ENCODE results near the gene FOXP1. TPM values are rescaled to one million over a fixed set of nuclear protein-coding genes. Genes with fewer than 3 reads are reported as not detected.
"Not testable (repeated sequence)": the region's sequence is repeated elsewhere in the genome, so short reads cannot be mapped to it uniquely, and the experiment has no call there.

FOXP1 gene
- total RNA-seq, 1 experiment from 2014 or later: 35.9 TPM

GRCh38 chr3:71530903-71531530 lies 52.5 kb downstream of the FOXP1 start:
- no peak for DNase-seq (ENCODE audit: low read depth)

- no peak for DNase-seq (ENCODE audit: low read depth)
These were observed 54.7 kb downstream of the FOXP1 start for GRCh38 chr3:71528816-71529215.

GRCh38 chr3:71526448-71526847 lies 57.1 kb downstream of the FOXP1 start:
- not testable (repeated sequence) for DNase-seq (ENCODE audit: low read depth)

DNA sequence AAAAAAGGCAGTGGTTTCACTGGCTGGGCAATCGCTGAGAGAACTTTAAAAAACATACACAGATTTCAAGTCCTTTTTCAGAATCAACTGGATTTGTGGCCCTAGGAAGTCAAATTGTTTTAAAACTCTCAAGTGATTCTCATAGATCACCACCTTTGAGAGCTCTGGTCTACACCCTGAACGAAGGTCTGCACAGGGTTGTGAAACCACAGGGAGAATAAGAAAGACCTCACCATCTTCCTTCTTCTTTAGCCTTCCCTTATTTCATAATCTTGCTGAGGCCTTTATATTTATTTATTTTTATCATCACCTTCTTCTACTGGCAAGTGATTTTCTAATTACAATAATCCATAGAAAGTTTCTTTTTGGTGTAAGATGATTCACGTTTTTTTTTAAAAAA lies 58.1 kb downstream of the FOXP1 start:
- no peak for DNase-seq (ENCODE audit: low read depth)

DNA sequence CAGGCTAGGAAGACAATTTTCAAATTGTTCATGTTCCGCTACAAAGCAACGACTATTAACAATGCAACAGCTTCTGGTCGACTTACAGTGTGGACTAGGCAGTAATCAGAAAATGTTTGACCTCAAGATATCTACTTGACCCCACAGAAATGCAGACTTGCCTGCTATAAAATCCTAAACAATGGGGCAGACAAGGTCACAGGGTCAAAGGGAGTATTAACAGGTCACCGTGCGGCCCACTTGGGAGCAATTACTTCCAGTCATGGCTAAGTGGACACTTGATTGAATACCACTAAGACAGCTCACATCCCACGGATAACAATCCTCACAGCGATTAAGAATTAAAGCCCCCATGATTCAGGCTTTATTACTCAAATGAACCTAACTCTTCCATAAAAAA lies 58.9 kb downstream of the FOXP1 start:
- no peak for DNase-seq (ENCODE audit: low read depth)

- peak; percentile 50 for DNase-seq (ENCODE audit: low read depth)
These were observed 59.9 kb downstream of the FOXP1 start for GRCh38 chr3:71523628-71524027.

DNA sequence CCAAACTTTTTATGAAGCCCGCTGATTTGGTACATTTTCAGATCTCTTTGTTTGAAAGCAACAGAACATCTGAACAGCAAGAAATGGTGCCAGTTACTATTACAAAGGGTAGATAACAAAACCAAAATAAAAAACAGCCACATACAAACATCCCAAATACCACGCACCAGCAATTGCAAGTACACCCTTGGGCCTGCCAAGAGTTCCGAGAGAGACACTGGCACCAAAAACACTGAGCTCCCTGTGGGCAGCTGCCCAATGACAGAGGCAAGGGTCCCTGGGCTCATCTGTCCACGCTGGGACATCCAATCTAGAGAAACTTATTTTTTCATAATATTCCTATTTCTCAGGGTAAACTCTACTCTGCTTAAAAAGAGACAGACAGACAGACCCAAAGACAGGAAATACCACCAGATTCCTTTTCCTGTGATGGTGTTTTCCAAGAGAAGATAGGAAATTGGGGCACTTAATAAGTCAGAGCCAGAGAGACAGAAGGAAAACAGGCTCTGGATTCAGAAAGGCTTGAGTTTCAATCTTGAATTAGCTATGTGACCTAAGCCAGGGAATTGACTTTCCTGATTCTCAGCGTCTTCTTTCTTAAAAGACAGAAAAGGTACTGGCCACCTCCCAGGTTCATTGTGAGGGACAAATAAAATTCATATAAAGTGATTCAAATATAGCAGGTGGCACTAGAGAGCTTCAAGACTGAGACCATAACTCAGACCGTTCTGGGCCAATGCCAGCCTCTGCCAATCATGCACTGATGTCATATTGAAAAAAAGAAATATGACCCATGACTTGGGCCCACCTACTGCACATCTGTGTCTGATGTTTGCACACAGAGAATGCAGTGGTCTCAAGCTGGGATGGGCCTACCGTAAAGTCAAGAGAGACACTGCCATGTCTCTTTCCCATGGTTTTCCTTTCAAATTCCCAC lies 61.3 kb downstream of the FOXP1 start:
- DNase-seq (ENCODE audit: low read depth): no peak

GRCh38 chr3:71521021-71521352 lies 62.5 kb downstream of the FOXP1 start:
- DNase-seq (ENCODE audit: low read depth): no peak

DNA sequence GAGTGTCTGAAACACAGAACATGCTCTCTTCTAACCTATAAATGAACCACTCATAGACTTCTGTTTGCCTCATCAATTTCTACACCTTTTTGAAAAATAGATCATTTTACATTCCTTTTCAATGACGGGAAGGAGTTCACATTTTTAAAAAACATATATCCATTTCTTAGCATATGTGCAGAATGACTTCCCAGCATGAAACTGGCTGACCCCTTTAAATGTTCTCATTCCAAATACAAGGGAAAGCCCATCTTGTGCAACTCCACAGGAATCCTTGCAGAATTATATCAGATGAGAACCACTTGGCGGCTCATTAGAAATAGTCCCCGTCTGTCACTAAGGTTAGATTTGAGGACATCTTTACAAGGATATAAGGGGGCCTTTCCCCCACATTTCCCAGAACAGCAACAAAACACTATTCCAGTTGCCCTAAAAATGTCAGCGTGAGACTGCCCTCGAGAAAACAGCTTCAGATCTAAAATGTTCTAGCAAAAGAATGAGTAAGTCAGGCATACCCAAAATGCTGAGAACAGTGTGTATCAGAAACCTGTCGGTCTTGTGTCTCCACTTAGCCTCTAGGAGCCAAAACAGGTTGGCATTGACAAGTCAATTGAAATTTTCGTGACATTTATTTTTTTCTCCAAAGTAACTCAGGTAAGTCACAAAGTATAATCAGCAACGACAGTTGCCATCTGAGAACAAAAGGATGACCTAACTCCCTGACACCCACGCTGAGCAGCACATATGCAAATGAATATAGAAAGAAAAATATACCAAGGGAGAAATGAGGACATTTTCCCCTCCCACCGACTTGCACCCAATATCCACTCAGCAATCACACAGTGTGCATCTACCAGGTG lies 63.1 kb downstream of the FOXP1 start:
- DNase-seq (ENCODE audit: low read depth): no peak

DNA sequence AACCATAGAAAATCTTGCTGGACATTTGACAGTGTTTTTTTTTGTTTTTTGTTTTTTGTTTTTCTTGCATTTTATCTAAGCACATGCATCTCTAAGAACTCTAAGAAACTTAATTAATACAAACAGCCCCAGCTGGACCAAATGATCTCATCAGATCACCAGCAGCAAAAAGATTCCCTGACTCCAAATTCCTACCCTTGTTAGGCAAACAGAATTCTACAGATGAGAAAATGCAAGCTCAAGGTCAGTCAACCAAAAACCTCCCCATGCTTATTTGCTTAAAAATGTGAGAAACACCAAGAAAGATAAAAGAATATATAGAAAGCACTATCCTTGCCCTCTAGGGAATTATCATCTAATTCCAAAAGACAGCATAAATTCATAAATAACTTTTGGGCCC lies 65.4 kb downstream of the FOXP1 start:
- DNase-seq (ENCODE audit: low read depth): no peak

DNA sequence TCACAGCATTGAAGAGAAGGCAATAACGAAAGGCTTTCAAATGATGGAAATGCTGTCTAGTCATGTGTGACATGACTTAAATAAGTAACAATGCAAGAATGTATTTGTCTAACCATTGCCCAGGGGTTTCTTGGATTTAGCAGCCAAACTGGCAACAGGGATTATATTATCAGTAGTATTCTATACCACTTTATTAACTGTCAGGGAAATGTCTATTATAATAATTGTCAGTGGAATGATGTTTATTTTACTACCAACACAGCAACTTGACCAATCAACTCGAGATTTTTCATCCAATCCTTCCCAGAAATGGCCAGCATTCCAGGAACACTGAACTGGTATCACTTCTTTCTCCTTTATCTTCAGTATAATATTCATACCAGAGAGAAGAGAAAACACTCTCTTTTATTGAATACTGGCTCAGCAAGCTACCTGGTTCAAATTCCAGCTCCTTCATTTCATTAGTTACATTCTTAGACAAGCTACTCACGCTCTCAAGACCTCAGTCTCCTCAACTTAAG lies 66.2 kb downstream of the FOXP1 start:
- no peak for DNase-seq (ENCODE audit: low read depth)

DNA sequence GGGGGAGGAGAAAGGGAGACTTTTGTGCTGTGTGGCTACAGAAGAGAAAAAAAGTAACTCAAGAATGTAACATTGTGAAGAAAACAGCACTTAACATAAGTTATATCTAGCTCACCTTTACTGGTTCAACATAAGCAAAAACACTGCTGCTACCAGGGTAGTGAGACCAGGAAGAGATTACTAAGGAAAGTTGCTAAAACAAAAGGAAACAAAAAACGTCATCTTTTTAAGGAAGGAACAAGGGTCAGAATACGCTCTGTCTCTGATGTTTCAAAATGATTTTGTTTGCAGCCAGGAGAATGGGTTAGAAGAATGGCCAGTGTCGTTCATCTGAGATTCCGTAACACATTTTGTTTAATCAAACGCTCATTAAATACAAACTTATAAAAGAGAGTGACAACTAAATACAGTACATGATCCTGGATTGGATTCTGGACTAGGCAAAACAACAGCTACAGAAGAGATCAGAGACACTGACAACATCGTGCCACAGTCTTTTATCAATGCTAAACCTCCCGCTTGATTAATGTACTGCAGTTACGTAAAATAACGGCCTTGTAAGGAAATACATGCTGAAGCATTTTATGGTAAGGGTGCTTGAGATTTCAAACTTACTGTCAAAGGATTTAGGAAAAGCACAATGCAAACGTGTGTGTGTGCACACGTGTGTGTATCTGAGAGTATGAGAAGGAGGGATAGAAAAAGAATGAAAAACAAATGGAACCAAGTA lies 67.7 kb downstream of the FOXP1 start:
- no peak for DNase-seq (ENCODE audit: low read depth)

GRCh38 chr3:71514621-71515020 lies 68.9 kb downstream of the FOXP1 start:
- no peak for DNase-seq (ENCODE audit: low read depth)

GRCh38 chr3:71513515-71513914 lies 70.0 kb downstream of the FOXP1 start:
- DNase-seq (ENCODE audit: low read depth): no peak

DNA sequence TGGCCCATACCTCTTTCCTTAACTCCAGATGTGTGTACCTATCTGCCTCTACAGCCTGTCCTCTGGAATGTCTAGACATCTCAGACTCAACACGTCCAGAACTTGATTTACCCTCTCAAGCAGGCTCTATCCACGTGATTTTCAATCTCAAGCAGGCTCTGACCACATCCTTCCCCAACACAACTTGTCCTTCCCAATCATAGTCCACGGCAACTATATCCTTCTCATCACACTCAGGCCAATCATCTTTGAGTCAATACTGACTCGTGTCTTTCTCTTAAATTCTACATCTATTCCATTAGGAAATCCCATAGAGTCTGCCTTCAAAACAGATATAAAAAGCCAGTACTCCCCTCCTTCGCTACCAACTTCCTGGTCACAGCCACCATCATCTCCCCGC lies 70.4 kb downstream of the FOXP1 start:
- DNase-seq (ENCODE audit: low read depth): no peak

GRCh38 chr3:71512544-71512943 lies 71.0 kb downstream of the FOXP1 start:
- DNase-seq (ENCODE audit: low read depth): no peak

GRCh38 chr3:71512000-71512399 lies 71.5 kb downstream of the FOXP1 start:
- DNase-seq (ENCODE audit: low read depth): no peak

- no peak for DNase-seq (ENCODE audit: low read depth)
These were observed 72.1 kb downstream of the FOXP1 start for GRCh38 chr3:71511446-71511845.

- peak; percentile 78 for DNase-seq (ENCODE audit: low read depth)
These were observed 72.5 kb downstream of the FOXP1 start for GRCh38 chr3:71511037-71511436.

DNA sequence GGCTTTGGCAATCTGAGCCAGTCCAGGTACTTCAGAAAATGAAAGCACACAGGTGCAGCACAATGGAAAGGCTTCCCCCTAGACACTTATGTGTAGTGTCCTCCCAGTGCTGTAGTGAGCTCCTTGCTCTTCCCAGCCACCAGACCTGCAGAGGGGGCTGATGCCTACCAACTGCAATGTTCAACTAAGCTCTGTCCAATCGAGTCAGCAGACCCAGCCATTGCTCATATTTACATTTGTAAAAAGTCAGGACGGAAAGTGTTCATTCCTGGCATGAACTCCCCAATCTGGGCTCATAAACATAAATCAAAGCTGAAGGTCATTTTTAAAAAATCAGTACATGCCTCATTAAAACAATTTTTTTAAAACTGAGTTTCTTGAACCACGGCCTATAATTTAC lies 73.0 kb downstream of the FOXP1 start:
- peak; percentile 66 for DNase-seq (ENCODE audit: low read depth)

DNA sequence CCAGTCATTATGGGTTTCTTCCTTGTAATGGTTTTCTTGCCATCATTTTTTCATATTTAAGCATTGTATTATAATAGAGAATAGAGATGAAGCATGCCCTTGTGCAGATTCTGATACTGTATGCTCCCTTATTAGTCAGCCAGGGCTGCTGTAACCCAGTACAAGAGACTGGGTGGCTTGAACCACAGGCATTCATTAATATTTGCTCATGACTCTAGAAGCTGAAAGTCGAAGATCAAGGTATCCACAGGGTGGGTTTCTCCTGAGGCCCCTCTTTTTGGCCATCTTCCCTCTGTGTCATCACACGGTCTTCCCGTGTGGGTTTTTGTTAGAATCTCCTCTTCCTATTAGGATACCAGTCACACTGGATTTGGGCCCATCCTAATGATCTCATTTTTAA lies 74.5 kb downstream of the FOXP1 start:
- no peak for DNase-seq (ENCODE audit: low read depth)
